OCI-LY1 (cell line): Measurements from ENCODE around the gene GPN1.

ENCODE experiments used
- H2AFZ ChIP-seq: fragments of 200-600 bp; sonication (generic), shearing (Covaris generic); 2 replicates; pipeline ENCODE4 v1.6.0; 2014; ENCODE audit warnings: antibody characterized with exemption, mild to moderate bottlenecking, low read length
- H3F3A ChIP-seq: fragments of 200-600 bp; sonication (generic), shearing (Covaris generic); 2 replicates; pipeline ENCODE4 v1.6.0; 2014; ENCODE audit warnings: mild to moderate bottlenecking, antibody characterized with exemption, low read length, moderate library complexity; ENCODE audit not compliant: insufficient read depth
- H3K27ac ChIP-seq: fragments of 200-600 bp; sonication (generic); 2 replicates; pipeline ENCODE4 v1.5.1; 2014; ENCODE audit warnings: low read length, mixed run types, mild to moderate bottlenecking, low read depth; ENCODE audit not compliant: poor library complexity, severe bottlenecking
- H3K27me3 ChIP-seq: fragments of 200-600 bp; sonication (generic); 2 replicates; pipeline ENCODE4 v1.6.0; 2014; ENCODE audit warnings: antibody characterized with exemption, mild to moderate bottlenecking, low read length, moderate library complexity; ENCODE audit not compliant: insufficient read depth
- H3K36me3 ChIP-seq: fragments of 200-600 bp; sonication (generic); 2 replicates; pipeline ENCODE4 v1.6.1; 2014; ENCODE audit warnings: mild to moderate bottlenecking, antibody characterized with exemption, low read length, moderate library complexity, mixed read lengths; ENCODE audit not compliant: insufficient read depth
- H3K4me1 ChIP-seq: fragments of 200-600 bp; sonication (generic); 2 replicates; pipeline ENCODE4 v1.5.1; 2014; ENCODE audit warnings: mild to moderate bottlenecking, low read length, moderate library complexity; ENCODE audit not compliant: insufficient read depth, severe bottlenecking
- H3K4me2 ChIP-seq: fragments of 200-600 bp; sonication (generic), shearing (Covaris generic); 2 replicates; pipeline ENCODE4 v1.6.1; 2014; ENCODE audit warnings: low read length
- H3K4me3 ChIP-seq: fragments of 200-600 bp; sonication (generic); 2 replicates; pipeline ENCODE4 v1.5.1; 2014; ENCODE audit warnings: low read length, low read depth, mild to moderate bottlenecking, mixed read lengths; ENCODE audit not compliant: poor library complexity, severe bottlenecking
- H3K79me2 ChIP-seq: fragments of 200-600 bp; shearing (Covaris generic); 2 replicates; pipeline ENCODE4 v1.6.1; 2016; ENCODE audit warnings: mixed run types, low read length, mixed read lengths; ENCODE audit not compliant: insufficient read depth
- H3K9ac ChIP-seq: fragments of 200-600 bp; sonication (generic), shearing (Covaris generic); 2 replicates; pipeline ENCODE4 v1.6.1; 2014; ENCODE audit warnings: mild to moderate bottlenecking, low read length, mixed read lengths
- H3K9me2 ChIP-seq: fragments of 200-600 bp; sonication (generic), shearing (Covaris generic); 2 replicates; pipeline ENCODE4 v1.6.1; 2014; ENCODE audit warnings: low read depth, mild to moderate bottlenecking, low read length, mixed read lengths
- H3K9me3 ChIP-seq: fragments of 200-600 bp; shearing (Covaris generic); 2 replicates; pipeline ENCODE4 v1.6.1; 2014; ENCODE audit warnings: low read length, mixed read lengths
- H4K20me1 ChIP-seq: fragments of 200-600 bp; sonication (generic), shearing (Covaris generic); 2 replicates; pipeline ENCODE4 v1.6.0; 2016; ENCODE audit warnings: mild to moderate bottlenecking, low read length; ENCODE audit not compliant: insufficient read depth
- EZH2 ChIP-seq: fragments of 200-600 bp; sonication (generic), shearing (Covaris generic); IDR thresholded peaks from 2 replicates; pipeline ENCODE4 v1.8.0; 2017; ENCODE audit warnings: borderline replicate concordance, mixed run types, mild to moderate bottlenecking, antibody characterized with exemption, low read length, moderate library complexity, mixed read lengths
- TF ChIP-seq, protein P1 (sequence below): fragments of 200-600 bp; sonication (generic), shearing (Covaris generic); IDR thresholded peaks from 2 replicates; pipeline ENCODE4 v1.5.1; 2017; ENCODE audit warnings: mild to moderate bottlenecking, antibody characterized with exemption, low read length, moderate library complexity, mixed read lengths

Gene GPN1

DNA sequence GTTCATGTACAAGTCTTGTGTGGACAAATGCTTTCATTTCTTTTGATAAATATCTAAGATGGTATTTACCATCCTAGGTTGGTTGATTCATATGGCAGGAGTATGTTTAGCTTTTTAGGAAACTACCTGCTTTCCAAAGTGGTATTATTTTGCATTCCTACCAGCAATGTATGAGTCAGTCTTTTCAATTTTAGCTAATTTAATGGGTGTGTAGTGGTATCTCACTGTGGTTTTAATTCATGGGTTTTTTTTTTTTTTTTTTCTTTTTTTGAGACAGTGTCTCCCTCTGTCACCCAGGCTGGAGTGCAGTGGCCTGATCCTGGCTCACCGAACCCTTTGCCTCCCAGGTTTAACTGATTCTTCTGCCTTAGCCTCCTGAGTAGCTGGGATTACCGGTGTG is 41.8 kb upstream of the GPN1 start:
- peaks cover 26% of the 10 kb centered on the region for H3K4me1 ChIP-seq
- no peak overlapping the region for H2AFZ ChIP-seq
- H4K20me1 ChIP-seq, result no peaks in the 10 kb centered on the region
- H3K27ac ChIP-seq, result no peak overlapping the region
- H3K9me2 ChIP-seq, result no peaks in the 10 kb centered on the region
- peaks cover 86% of the 10 kb centered on the region for H3K79me2 ChIP-seq
- H3K27me3 ChIP-seq, result no peaks in the 10 kb centered on the region
- no peaks in the 10 kb centered on the region for H3F3A ChIP-seq
- H3K36me3 ChIP-seq, result no peaks in the 10 kb centered on the region; the same call in 1 of the 2 replicates
- H3K9ac ChIP-seq, result no peak overlapping the region
- no peak overlapping the region for H3K4me3 ChIP-seq
- TF ChIP-seq, protein P1, sequence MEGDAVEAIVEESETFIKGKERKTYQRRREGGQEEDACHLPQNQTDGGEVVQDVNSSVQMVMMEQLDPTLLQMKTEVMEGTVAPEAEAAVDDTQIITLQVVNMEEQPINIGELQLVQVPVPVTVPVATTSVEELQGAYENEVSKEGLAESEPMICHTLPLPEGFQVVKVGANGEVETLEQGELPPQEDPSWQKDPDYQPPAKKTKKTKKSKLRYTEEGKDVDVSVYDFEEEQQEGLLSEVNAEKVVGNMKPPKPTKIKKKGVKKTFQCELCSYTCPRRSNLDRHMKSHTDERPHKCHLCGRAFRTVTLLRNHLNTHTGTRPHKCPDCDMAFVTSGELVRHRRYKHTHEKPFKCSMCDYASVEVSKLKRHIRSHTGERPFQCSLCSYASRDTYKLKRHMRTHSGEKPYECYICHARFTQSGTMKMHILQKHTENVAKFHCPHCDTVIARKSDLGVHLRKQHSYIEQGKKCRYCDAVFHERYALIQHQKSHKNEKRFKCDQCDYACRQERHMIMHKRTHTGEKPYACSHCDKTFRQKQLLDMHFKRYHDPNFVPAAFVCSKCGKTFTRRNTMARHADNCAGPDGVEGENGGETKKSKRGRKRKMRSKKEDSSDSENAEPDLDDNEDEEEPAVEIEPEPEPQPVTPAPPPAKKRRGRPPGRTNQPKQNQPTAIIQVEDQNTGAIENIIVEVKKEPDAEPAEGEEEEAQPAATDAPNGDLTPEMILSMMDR, result no peak
- no peak for TF ChIP-seq EZH2
- peaks cover 12% of the 10 kb centered on the region; the same call in 1 of the 2 replicates for H3K9me3 ChIP-seq
- no peak overlapping the region for H3K4me2 ChIP-seq

DNA sequence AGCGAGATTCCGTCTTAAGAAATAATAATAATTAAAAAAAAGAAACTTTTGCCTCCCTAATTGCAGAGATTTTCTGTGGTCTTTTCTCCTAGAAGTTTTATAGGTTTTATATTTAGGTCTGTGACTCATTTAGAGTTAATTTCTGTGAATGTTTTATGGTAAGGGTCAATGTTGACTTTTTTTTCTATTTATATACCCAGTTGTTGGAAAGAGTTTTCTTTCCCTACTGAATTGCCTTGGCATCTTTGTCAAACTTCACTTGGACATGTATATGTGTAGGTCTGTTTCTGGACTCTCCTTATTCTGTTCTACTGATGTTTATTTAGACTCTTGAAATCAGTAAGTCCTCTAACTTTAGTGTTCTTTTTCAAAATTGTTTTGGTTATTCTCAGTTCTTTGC is 40.5 kb upstream of the GPN1 start:
- H3K4me3 ChIP-seq, result no peak overlapping the region
- peaks cover 5% of the 10 kb centered on the region for H3K36me3 ChIP-seq
- H3F3A ChIP-seq, result no peaks in the 10 kb centered on the region
- no peak overlapping the region for H2AFZ ChIP-seq
- no peaks in the 10 kb centered on the region for H3K27me3 ChIP-seq
- TF ChIP-seq, protein P1, result no peak
- no peak for TF ChIP-seq EZH2
- H4K20me1 ChIP-seq, result no peaks in the 10 kb centered on the region
- no peaks in the 10 kb centered on the region for H3K9me2 ChIP-seq
- H3K79me2 ChIP-seq, result peaks cover 93% of the 10 kb centered on the region
- no peak overlapping the region for H3K9ac ChIP-seq
- H3K27ac ChIP-seq, result no peak overlapping the region
- H3K9me3 ChIP-seq, result peaks cover 12% of the 10 kb centered on the region; the same call in 1 of the 2 replicates
- no peak overlapping the region for H3K4me2 ChIP-seq
- H3K4me1 ChIP-seq, result peaks cover 20% of the 10 kb centered on the region

DNA sequence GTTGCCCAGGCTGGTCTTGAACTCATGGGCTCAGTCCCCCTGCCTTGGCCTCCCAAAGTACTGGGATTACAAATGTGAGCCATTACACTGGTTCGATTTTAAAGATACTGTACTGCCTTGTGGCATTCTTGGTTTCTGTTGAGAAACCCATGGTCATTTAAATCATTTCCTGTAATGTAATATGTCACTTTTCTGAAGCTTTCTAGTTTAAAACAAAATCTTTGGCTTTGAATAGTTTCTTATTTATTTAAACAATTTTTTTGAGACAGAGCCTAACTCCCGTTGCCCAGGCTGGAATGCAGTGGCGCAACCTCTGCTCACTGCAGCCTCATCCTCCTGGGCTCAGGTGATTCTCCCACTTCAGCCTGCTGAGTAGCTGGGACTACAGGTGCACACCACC is 37.1 kb upstream of the GPN1 start:
- no peak overlapping the region for H2AFZ ChIP-seq
- no peaks in the 10 kb centered on the region for H3K27me3 ChIP-seq
- H4K20me1 ChIP-seq, result no peaks in the 10 kb centered on the region
- H3K4me2 ChIP-seq, result no peak overlapping the region
- H3K4me1 ChIP-seq, result no peaks in the 10 kb centered on the region
- peaks cover 17% of the 10 kb centered on the region for H3K36me3 ChIP-seq
- no peak for TF ChIP-seq EZH2
- TF ChIP-seq, protein P1, result no peak
- H3K9me2 ChIP-seq, result no peaks in the 10 kb centered on the region
- peaks cover 74% of the 10 kb centered on the region for H3K79me2 ChIP-seq
- no peak overlapping the region for H3K27ac ChIP-seq
- no peaks in the 10 kb centered on the region for H3F3A ChIP-seq
- H3K4me3 ChIP-seq, result no peak overlapping the region
- peaks cover 25% of the 10 kb centered on the region for H3K9me3 ChIP-seq
- H3K9ac ChIP-seq, result no peak overlapping the region
